SU-DHL-6 (cell line): ENCODE data around the gene GSC2.

Experiments used
- H2AFZ ChIP-seq: fragments of 200-600 bp; sonication (generic); 2 replicates; pipeline ENCODE4 v1.6.1; 2014; ENCODE audit warnings: low read depth, mild to moderate bottlenecking, moderate library complexity, mixed read lengths, antibody characterized with exemption, low read length; ENCODE audit not compliant: severe bottlenecking
- H3F3A ChIP-seq: fragments of 200-600 bp; shearing (Covaris generic); 2 replicates; pipeline ENCODE4 v1.6.0; 2016; ENCODE audit warnings: antibody characterized with exemption, mild to moderate bottlenecking; ENCODE audit not compliant: insufficient read depth
- H3K27ac ChIP-seq: fragments of 200-600 bp; sonication (generic); 2 replicates; pipeline ENCODE4 v1.5.1; 2016; ENCODE audit warnings: low read depth, mild to moderate bottlenecking, low read length, moderate library complexity, mixed read lengths
- H3K27me3 ChIP-seq: fragments of 200-600 bp; sonication (generic), shearing (Covaris generic); 2 replicates; pipeline ENCODE4 v1.6.0; 2014; ENCODE audit warnings: mild to moderate bottlenecking, low read length
- H3K36me3 ChIP-seq: fragments of 200-600 bp; sonication (generic); 2 replicates; pipeline ENCODE4 v1.6.1; 2014; ENCODE audit warnings: mild to moderate bottlenecking, low read length, mixed read lengths
- H3K4me2 ChIP-seq: fragments of 300-600, 200-600 bp; shearing (Covaris generic), sonication (generic); 2 replicates; pipeline ENCODE4 v1.6.0; 2014; ENCODE audit warnings: low read length, low read depth, mild to moderate bottlenecking; ENCODE audit not compliant: poor library complexity, severe bottlenecking
- H3K4me3 ChIP-seq: fragments of 200-600 bp; sonication (generic); 2 replicates; pipeline ENCODE4 v1.5.1; 2014; ENCODE audit warnings: antibody characterized with exemption, low read length, mild to moderate bottlenecking, mixed read lengths; ENCODE audit not compliant: insufficient read depth, poor library complexity, severe bottlenecking
- H3K79me2 ChIP-seq: fragments of 200-600 bp; sonication (generic); 2 replicates; pipeline ENCODE4 v1.6.1; 2014; ENCODE audit warnings: mild to moderate bottlenecking, low read length, moderate library complexity; ENCODE audit not compliant: insufficient read depth
- H3K9ac ChIP-seq: fragments of 200-600 bp; sonication (generic); 2 replicates; pipeline ENCODE4 v1.7.0; 2014; ENCODE audit warnings: mild to moderate bottlenecking, low read length
- H3K9me2 ChIP-seq: fragments of 200-600 bp; sonication (generic); replicated peaks from 2 replicates; pipeline ENCODE4 v1.6.1; 2014; ENCODE audit warnings: low read length; ENCODE audit not compliant: insufficient read depth
- H3K9me3 ChIP-seq: fragments of 200-600 bp; sonication (generic); 2 replicates; pipeline ENCODE4 v1.6.1; 2014; ENCODE audit warnings: low read length, mixed read lengths; ENCODE audit not compliant: insufficient read depth
- H4K20me1 ChIP-seq: fragments of 200-600 bp; sonication (generic); 2 replicates; pipeline ENCODE4 v1.6.1; 2014; ENCODE audit warnings: low read depth, mild to moderate bottlenecking, antibody characterized with exemption, low read length, moderate library complexity, mixed read lengths
- EZH2phosphoT487 ChIP-seq: fragments of 200-600 bp; sonication (generic), shearing (Covaris generic); conservative IDR thresholded peaks from 2 replicates; pipeline ENCODE4 v1.6.1; 2018; ENCODE audit warnings: mild to moderate bottlenecking, antibody characterized with exemption, low read length, moderate library complexity, mixed read lengths
- TF ChIP-seq, protein P1 (sequence below): fragments of 200-600 bp; sonication (generic); IDR thresholded peaks from one replicate; pipeline ENCODE4 v1.5.1; 2017; ENCODE audit warnings: antibody characterized with exemption, mild to moderate bottlenecking, low read length, moderate library complexity; ENCODE audit not compliant: insufficient read depth, poor library complexity, severe bottlenecking

Gene GSC2

DNA sequence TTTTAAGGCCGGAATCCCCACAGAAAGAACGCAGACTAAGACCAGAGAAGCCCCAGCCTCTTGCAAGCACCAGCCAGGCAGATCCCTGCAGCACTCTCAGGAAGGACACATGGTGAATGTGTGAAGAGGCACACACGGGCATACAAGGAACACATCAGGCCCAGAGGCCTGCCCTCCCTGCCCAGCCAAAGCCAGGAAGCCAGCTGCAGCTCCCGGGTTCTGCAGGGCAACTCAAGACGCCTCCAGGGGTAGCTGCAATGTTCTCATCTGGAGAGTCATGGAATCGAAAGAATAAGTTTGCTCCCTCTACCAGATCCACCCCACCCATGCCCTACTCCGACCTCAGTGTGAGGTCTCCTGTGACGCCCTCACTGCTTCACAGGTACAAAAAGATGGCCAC is 30.1 kb downstream of the GSC2 start:
- Histone ChIP-seq H3K9ac (no peak overlapping the region), H3F3A (0 out of 2 replicates have a peak, but pooled peaks cover 2% of the 10 kb centered on the region), H3K36me3 (no peaks in the 10 kb centered on the region), H3K4me3 (no peak overlapping the region), H3K79me2 (peaks cover 48% of the 10 kb centered on the region), H2AFZ (no peak overlapping the region), H3K27me3 (no peaks in the 10 kb centered on the region), H4K20me1 (no peaks in the 10 kb centered on the region; the same call in 1 of the 2 replicates), H3K4me2 (no peak overlapping the region), H3K27ac (no peak overlapping the region), H3K9me2 (no peaks in the 10 kb centered on the region), H3K9me3 (no peaks in the 10 kb centered on the region)
- TF ChIP-seq, protein P1, sequence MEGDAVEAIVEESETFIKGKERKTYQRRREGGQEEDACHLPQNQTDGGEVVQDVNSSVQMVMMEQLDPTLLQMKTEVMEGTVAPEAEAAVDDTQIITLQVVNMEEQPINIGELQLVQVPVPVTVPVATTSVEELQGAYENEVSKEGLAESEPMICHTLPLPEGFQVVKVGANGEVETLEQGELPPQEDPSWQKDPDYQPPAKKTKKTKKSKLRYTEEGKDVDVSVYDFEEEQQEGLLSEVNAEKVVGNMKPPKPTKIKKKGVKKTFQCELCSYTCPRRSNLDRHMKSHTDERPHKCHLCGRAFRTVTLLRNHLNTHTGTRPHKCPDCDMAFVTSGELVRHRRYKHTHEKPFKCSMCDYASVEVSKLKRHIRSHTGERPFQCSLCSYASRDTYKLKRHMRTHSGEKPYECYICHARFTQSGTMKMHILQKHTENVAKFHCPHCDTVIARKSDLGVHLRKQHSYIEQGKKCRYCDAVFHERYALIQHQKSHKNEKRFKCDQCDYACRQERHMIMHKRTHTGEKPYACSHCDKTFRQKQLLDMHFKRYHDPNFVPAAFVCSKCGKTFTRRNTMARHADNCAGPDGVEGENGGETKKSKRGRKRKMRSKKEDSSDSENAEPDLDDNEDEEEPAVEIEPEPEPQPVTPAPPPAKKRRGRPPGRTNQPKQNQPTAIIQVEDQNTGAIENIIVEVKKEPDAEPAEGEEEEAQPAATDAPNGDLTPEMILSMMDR = no peak
- no peak for TF ChIP-seq EZH2phosphoT487

DNA sequence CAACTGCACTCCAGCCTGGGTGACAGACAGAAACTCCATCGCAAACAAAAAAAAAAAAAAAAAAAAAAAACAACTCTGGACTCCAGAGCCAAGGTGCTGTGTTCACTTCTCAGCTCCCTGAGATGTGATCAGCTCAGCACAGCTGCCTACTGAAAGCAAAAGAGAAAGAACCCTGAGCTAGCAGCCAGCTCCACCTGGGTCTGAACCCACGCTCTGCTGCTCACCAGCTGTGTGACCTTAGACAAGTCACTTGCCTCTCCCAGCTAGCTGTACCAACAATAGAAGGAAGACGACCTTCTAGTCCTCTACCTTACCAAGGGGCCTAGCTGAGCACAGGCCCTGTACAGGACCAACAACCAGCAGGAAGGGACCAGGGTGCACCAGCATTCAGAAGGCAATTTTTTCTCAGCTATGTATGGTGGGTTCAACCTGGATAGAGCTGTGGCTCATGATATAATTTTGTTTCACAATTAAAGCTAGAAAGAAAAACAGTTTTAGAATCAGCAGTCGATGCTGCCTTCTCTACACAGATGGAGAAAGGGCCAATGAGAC is 31.7 kb downstream of the GSC2 start:
- Histone ChIP-seq H3K79me2 (peaks cover 53% of the 10 kb centered on the region), H3F3A (0 out of 2 replicates have a peak, but pooled peaks cover 2% of the 10 kb centered on the region), H4K20me1 (no peaks in the 10 kb centered on the region; the same call in 1 of the 2 replicates), H3K9ac (no peak overlapping the region), H2AFZ (no peak overlapping the region), H3K36me3 (no peaks in the 10 kb centered on the region), H3K27ac (no peak overlapping the region), H3K9me2 (no peaks in the 10 kb centered on the region), H3K4me2 (peak overlapping the region; percentile 18), H3K9me3 (no peaks in the 10 kb centered on the region), H3K4me3 (no peak overlapping the region), H3K27me3 (no peaks in the 10 kb centered on the region)
- TF ChIP-seq EZH2phosphoT487 = no peak
- TF ChIP-seq, protein P1 = no peak

DNA sequence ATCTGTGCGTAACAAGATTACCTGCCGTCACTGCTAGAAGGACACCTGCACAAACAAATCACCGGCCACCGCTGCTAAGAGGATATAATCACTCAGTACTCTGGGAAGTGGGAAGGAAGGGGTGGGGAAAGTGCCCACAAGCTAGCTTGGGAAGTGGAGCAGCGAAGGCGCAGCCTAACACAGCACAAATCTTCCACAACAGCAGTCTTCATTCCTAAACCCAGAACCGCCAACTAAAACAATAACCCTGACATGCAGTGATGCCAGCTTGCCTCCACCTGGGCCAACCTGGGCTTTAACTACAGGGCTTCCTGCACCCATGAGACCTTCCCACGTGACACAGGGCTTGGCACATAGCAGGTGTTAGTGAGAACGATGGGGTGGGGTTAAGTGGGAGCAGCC is 33.0 kb downstream of the GSC2 start:
- no peaks in the 10 kb centered on the region for H3K27me3 ChIP-seq
- 0 out of 2 replicates have a peak, but pooled peaks cover 2% of the 10 kb centered on the region for H3F3A ChIP-seq
- no peak overlapping the region for H2AFZ ChIP-seq
- no peaks in the 10 kb centered on the region for H3K9me2 ChIP-seq
- H4K20me1 ChIP-seq = no peaks in the 10 kb centered on the region; the same call in 1 of the 2 replicates
- TF ChIP-seq EZH2phosphoT487 = no peak
- TF ChIP-seq, protein P1 = no peak
- no peaks in the 10 kb centered on the region for H3K9me3 ChIP-seq
- no peaks in the 10 kb centered on the region for H3K36me3 ChIP-seq
- no peak overlapping the region for H3K27ac ChIP-seq
- H3K79me2 ChIP-seq = peaks cover 59% of the 10 kb centered on the region
- no peak overlapping the region for H3K4me2 ChIP-seq
- no peak overlapping the region for H3K4me3 ChIP-seq
- no peak overlapping the region for H3K9ac ChIP-seq
